Measurements from ENCODE around the gene FLACC1. TPM values are rescaled to one million over a fixed set of nuclear protein-coding genes. Genes with fewer than 3 reads are reported as not detected.

The FLACC1 gene
- polyA plus RNA-seq, 1 donor (not counting 4 experiments of a cell fraction or from before 2014, with no cell fraction given) = 0.43 TPM

DNA sequence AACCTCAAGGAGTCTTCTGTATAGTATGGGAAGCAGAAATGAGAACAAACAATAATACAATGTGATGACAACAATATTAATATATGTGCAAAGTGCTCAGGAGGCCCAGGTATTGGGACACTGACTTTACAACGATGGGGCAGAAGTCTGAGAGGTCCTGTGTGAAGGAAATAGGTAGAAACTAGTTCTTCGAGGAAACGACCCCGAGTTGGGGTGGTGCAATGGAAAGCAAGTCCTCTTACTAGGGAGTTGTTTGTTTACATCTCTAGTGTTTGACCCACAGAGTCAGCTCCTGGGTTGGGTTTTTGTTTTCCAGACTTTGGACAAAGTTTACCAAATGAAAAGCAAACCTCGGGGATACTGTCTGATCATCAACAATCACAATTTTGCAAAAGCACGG lies 80.6 kb downstream of the FLACC1 start:
- Histone ChIP-seq H3K36me3 (ENCODE audit: control insufficient read depth in 2 of 2, extremely low read depth in 1 of 2, insufficient read depth in 2 of 2, low read length in 2 of 2) (peaks cover 6 to 14% of the 10 kb centered on the region in 2 experiments), H4K20me1 (ENCODE audit: control insufficient read depth, extremely low read depth, insufficient read depth, low read length) (no peaks in the 10 kb centered on the region), H3K9me3 (ENCODE audit: control insufficient read depth, low read depth, low read length) (no peaks in the 10 kb centered on the region), H3K4me3 (ENCODE audit: control insufficient read depth in 2 of 3, extremely low read depth in 1 of 3, insufficient read depth in 2 of 3, low read depth in 1 of 3, low read length in 3 of 3) (no peak overlapping the region), H3K27me3 (ENCODE audit: control insufficient read depth, extremely low read depth, insufficient read depth, low read length) (no peaks in the 10 kb centered on the region), H3K79me2 (ENCODE audit: control insufficient read depth, insufficient read depth, low read length) (no peaks in the 10 kb centered on the region), H3K9me1 (ENCODE audit: control insufficient read depth, extremely low read depth, insufficient read depth, low read length) (no peaks in the 10 kb centered on the region), H3K27ac (ENCODE audit: control insufficient read depth, insufficient read depth, low read length) (no peak overlapping the region), H3K9ac (ENCODE audit: control insufficient read depth, extremely low read depth, insufficient read depth, low read length) (no peak overlapping the region), H2AFZ (ENCODE audit: control insufficient read depth, low read length) (no peak overlapping the region), H3K4me2 (ENCODE audit: control insufficient read depth, extremely low read depth, insufficient read depth, low read depth, low read length) (no peak overlapping the region), H3K4me1 (ENCODE audit: control insufficient read depth, extremely low read depth, insufficient read depth, low read length) (no peaks in the 10 kb centered on the region)
- no peak for TF ChIP-seq CTCF (optimal IDR thresholded peaks at IDR 0.05 in 1 of 3, IDR thresholded peaks at IDR 0.05 in 1 of 3, conservative IDR thresholded peaks at IDR 0.05 in 1 of 3; ENCODE audit: extremely low read depth in 1 of 3, insufficient read depth in 2 of 3, low read length in 3 of 3)
- TF ChIP-seq EZH2 (IDR thresholded peaks at IDR 0.05; ENCODE audit: low read length) = no peak
- dilution Hi-C loops (cut with MboI; ENCODE audit: extremely low pct_ligation_motif_present, low sequenced_read_pairs) = no loop called here
- FAIRE-seq (no peak), DNase-seq (ENCODE audit: low read depth, low spot score) (no peak)

DNA sequence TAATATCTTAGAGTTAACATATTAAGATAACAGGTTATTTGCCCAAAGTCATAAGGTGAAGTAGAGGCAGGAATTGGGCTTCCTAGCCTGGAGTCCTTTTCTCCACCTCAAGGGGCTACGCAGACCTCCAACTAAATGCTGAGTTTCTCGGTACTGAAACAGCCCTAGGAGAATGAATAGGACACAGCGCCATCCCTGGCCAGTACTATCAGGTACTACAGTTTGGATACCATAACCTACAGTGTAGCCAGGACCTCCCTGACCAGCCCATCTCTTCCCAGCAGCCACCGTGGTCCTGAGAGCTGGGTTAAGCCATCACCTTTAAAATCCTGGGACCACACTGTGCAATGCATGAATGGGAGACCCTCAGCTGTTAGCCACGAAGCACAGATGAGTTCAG lies 81.2 kb downstream of the FLACC1 start:
- Histone ChIP-seq H2AFZ (ENCODE audit: control insufficient read depth, low read length) (no peak overlapping the region), H3K9me3 (ENCODE audit: control insufficient read depth, low read depth, low read length) (no peaks in the 10 kb centered on the region), H3K27ac (ENCODE audit: control insufficient read depth, insufficient read depth, low read length) (no peak overlapping the region), H3K4me3 (ENCODE audit: control insufficient read depth in 2 of 3, extremely low read depth in 1 of 3, insufficient read depth in 2 of 3, low read depth in 1 of 3, low read length in 3 of 3) (no peak overlapping the region), H3K9ac (ENCODE audit: control insufficient read depth, extremely low read depth, insufficient read depth, low read length) (no peak overlapping the region), H3K4me2 (ENCODE audit: control insufficient read depth, extremely low read depth, insufficient read depth, low read depth, low read length) (no peak overlapping the region), H3K4me1 (ENCODE audit: control insufficient read depth, extremely low read depth, insufficient read depth, low read length) (no peaks in the 10 kb centered on the region), H4K20me1 (ENCODE audit: control insufficient read depth, extremely low read depth, insufficient read depth, low read length) (no peaks in the 10 kb centered on the region), H3K36me3 (ENCODE audit: control insufficient read depth in 2 of 2, extremely low read depth in 1 of 2, insufficient read depth in 2 of 2, low read length in 2 of 2) (peaks cover 6 to 14% of the 10 kb centered on the region in 2 experiments), H3K9me1 (ENCODE audit: control insufficient read depth, extremely low read depth, insufficient read depth, low read length) (no peaks in the 10 kb centered on the region), H3K27me3 (ENCODE audit: control insufficient read depth, extremely low read depth, insufficient read depth, low read length) (no peaks in the 10 kb centered on the region), H3K79me2 (ENCODE audit: control insufficient read depth, insufficient read depth, low read length) (no peaks in the 10 kb centered on the region)
- peak in 1 of 3 experiments; percentile 22 for TF ChIP-seq CTCF (optimal IDR thresholded peaks at IDR 0.05 in 1 of 3, IDR thresholded peaks at IDR 0.05 in 1 of 3, conservative IDR thresholded peaks at IDR 0.05 in 1 of 3; ENCODE audit: extremely low read depth in 1 of 3, insufficient read depth in 2 of 3, low read length in 3 of 3)
- no peak for TF ChIP-seq EZH2 (IDR thresholded peaks at IDR 0.05; ENCODE audit: low read length)
- DNase-seq (ENCODE audit: low read depth, low spot score) (no peak), FAIRE-seq (no peak)
- dilution Hi-C loops (cut with MboI; ENCODE audit: extremely low pct_ligation_motif_present, low sequenced_read_pairs) = no loop called here

Measured in keratinocyte (primary cell).